Endodermal cell (in vitro differentiated cells): Measurements from ENCODE around the gene SAMD4B. TPM values are rescaled to one million over a fixed set of nuclear protein-coding genes. Genes with fewer than 3 reads are reported as not detected.
A peak's percentile ranks its signal among the peaks of the same experiment; 100 is the strongest.
"Not testable (repeated sequence)": the region's sequence is repeated elsewhere in the genome, so short reads cannot be mapped to it uniquely, and the experiment has no call there.

Experiments used
- DNase-seq: peaks from one replicate; pipeline ENCODE4 v3.0.0-alpha.2; 2017
- H3K27ac ChIP-seq: 2 replicates; pipeline ENCODE4 v1.5.1; 2013; ENCODE audit warnings: mild to moderate bottlenecking, low read depth, low read length, moderate library complexity
- H3K27me3 ChIP-seq: 2 replicates; pipeline ENCODE4 v1.6.1; 2013; ENCODE audit warnings: mild to moderate bottlenecking, low read length, moderate library complexity; ENCODE audit not compliant: insufficient read depth, control insufficient read depth, poor library complexity, severe bottlenecking
- H3K36me3 ChIP-seq: 2 replicates; pipeline ENCODE4 v1.7.0; 2013; ENCODE audit warnings: mild to moderate bottlenecking, low read length, moderate library complexity; ENCODE audit not compliant: control insufficient read depth, insufficient read depth
- H3K4me1 ChIP-seq: one replicate; pipeline ENCODE4 v1.7.0; 2013; ENCODE audit warnings: low read length; ENCODE audit not compliant: control insufficient read depth, insufficient read depth
- H3K4me3 ChIP-seq: 2 replicates; pipeline ENCODE4 v1.5.1; 2013; ENCODE audit warnings: mild to moderate bottlenecking, low read length, moderate library complexity
- H3K9ac ChIP-seq: 2 replicates; pipeline ENCODE4 v1.6.1; 2013; ENCODE audit warnings: mild to moderate bottlenecking, low read length, moderate library complexity; ENCODE audit not compliant: poor library complexity, severe bottlenecking; ENCODE audit errors: extremely low read depth
- H3K9me3 ChIP-seq: 2 replicates; pipeline ENCODE4 v1.6.1; 2013; ENCODE audit warnings: mild to moderate bottlenecking, low read length, moderate library complexity; ENCODE audit not compliant: control insufficient read depth
- H3K27ac Mint-ChIP-seq: 2 replicates; pipeline ENCODE4 v1.8.0; 2020; ENCODE audit warnings: mixed read lengths
- H3K27me3 Mint-ChIP-seq: 2 replicates; pipeline ENCODE4 v1.8.0; 2021; ENCODE audit warnings: mild to moderate bottlenecking, mixed read lengths; ENCODE audit not compliant: insufficient read depth
- H3K36me3 Mint-ChIP-seq: 2 replicates; pipeline ENCODE4 v1.8.0; 2020; ENCODE audit warnings: low read depth, mixed read lengths
- H3K4me1 Mint-ChIP-seq: 2 replicates; pipeline ENCODE4 v1.8.0; 2020; ENCODE audit warnings: mixed read lengths
- H3K4me3 Mint-ChIP-seq: 2 replicates; pipeline ENCODE4 v1.8.0; 2020; ENCODE audit warnings: mild to moderate bottlenecking, moderate library complexity, mixed read lengths
- H3K9me3 Mint-ChIP-seq: 2 replicates; pipeline ENCODE4 v1.8.0; 2020; ENCODE audit warnings: mild to moderate bottlenecking, mixed read lengths
- CTCF ChIP-seq: fragments of 200-600 bp; sonication (generic); conservative IDR thresholded peaks from 2 replicates; pipeline ENCODE4 v1.5.0; 2021; ENCODE audit warnings: antibody characterized with exemption, mild to moderate bottlenecking
- WGBS, 2 experiments: methylation state at CpG; one replicate each; pipeline versions ENCODE4 v1.1.5 to v1.1.7; 2013; ENCODE audit warnings: missing lambda C conversion rate in 2 of 2, mixed read lengths in 1 of 2; ENCODE audit not compliant: insufficient coverage in 1 of 2, insufficient read length in 1 of 2; 5-methylcytosine and 5-hydroxymethylcytosine counted together
- total RNA-seq, 2 donors: library from RNA; stranded (reverse); fragmentation: NEBNext Ultra II Directional in 1 of 2; extraction: Animal tissue kit (Norgen Biotek cat#: 25700) in 1 of 2; gene quantifications; 2 replicates in 1 of 2; 3 replicates in 1 of 2; pipeline ENCODE4 v1.2.1, GENCODE V29; 2021

SAMD4B gene
- total RNA-seq, 2 donors from 2014 or later, result 155 to 159 TPM

DNA sequence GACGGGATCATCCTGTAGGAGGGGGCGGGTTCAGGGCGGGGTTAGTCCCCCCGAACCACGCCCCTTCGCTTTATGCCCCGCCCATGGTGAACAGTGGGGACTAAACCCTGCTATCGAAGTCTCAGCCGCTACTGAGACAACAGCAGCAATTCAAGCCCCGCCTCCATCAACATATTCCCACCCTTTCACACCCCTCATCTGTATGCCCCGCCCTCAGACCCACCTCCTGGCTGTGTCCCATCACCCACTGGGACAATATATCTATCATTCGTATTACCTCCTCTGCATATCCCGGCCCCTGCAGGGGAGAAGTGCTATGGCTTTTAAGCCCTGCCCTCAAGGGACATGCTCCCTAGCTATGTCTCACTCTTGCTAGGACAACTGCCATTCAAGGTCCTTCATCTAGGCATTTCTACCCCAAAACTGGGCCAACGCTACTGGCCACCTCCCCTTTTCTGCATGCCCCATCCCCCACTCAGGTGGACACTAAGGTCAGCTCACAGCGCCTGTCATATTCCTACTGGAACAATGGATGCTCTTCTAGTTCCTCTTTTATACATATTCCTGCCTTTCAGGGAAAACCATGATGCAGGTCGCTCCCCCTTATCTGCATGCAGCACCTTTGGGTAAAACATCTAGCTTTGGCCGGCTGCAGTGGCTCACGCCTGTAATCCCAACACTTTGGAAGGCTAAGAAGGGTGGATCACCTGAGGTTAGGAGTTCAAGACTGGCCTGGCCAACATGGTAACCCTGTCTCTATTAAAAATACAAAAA, 33.5 kb upstream of the SAMD4B start:
- no peaks in the 10 kb centered on the region for H3K9me3 ChIP-seq
- no peaks in the 10 kb centered on the region for H3K9me3 Mint-ChIP-seq
- WGBS, 2 experiments, result 49 to 53% methylated on average over 18 of the region's 18 CpGs
- H3K9ac ChIP-seq, result no peak overlapping the region
- H3K4me3 ChIP-seq, result no peak overlapping the region
- no peak for TF ChIP-seq CTCF
- DNase-seq, result peak; percentile 94
- H3K4me1 ChIP-seq, result no peaks in the 10 kb centered on the region
- H3K27ac ChIP-seq, result no peak overlapping the region
- H3K27me3 Mint-ChIP-seq, result peaks cover 58% of the 10 kb centered on the region
- H3K27ac Mint-ChIP-seq, result no peak overlapping the region
- no peaks in the 10 kb centered on the region for H3K36me3 ChIP-seq
- peaks cover 6% of the 10 kb centered on the region for H3K36me3 Mint-ChIP-seq
- H3K4me3 Mint-ChIP-seq, result no peak overlapping the region
- peaks cover 44% of the 10 kb centered on the region for H3K27me3 ChIP-seq
- peaks cover 4% of the 10 kb centered on the region for H3K4me1 Mint-ChIP-seq

GRCh38 chr19:39309305-39309670, 32.9 kb upstream of the SAMD4B start:
- H3K27ac ChIP-seq, H3K4me1 ChIP-seq, H3K4me3 Mint-ChIP-seq, H3K9ac ChIP-seq, H3K36me3 Mint-ChIP-seq, H3K36me3 ChIP-seq, H3K9me3 Mint-ChIP-seq, H3K4me1 Mint-ChIP-seq, H3K4me3 ChIP-seq, H3K9me3 ChIP-seq, H3K27ac Mint-ChIP-seq, DNase-seq: not testable (repeated sequence)
- WGBS, 2 experiments, result 93 to 100% methylated on average over 1 to 7 of the region's 7 CpGs
- peaks cover 55% of the 10 kb centered on the region for H3K27me3 Mint-ChIP-seq
- H3K27me3 ChIP-seq, result peaks cover 44% of the 10 kb centered on the region

GRCh38 chr19:39310558-39311311, 31.5 kb upstream of the SAMD4B start:
- Histone ChIP-seq H3K27me3 (peaks cover 33% of the 10 kb centered on the region), H3K4me1 (no peaks in the 10 kb centered on the region), H3K9me3 (no peaks in the 10 kb centered on the region), H3K27ac (no peak overlapping the region), H3K4me3 (no peak overlapping the region), H3K36me3 (no peaks in the 10 kb centered on the region), H3K9ac (no peak overlapping the region)
- Mint-ChIP-seq H3K27me3 (peaks cover 40% of the 10 kb centered on the region), H3K27ac (no peak overlapping the region), H3K4me1 (peaks cover 4% of the 10 kb centered on the region), H3K9me3 (no peaks in the 10 kb centered on the region), H3K36me3 (peaks cover 7% of the 10 kb centered on the region), H3K4me3 (no peak overlapping the region)
- DNase-seq, result peak; percentile 86
- 77 to 79% methylated on average over 5 to 11 of the region's 11 CpGs for WGBS, 2 experiments
- no peak for TF ChIP-seq CTCF
